ENCODE results near the gene RUSC1. TPM values are rescaled to one million over a fixed set of nuclear protein-coding genes. Genes with fewer than 3 reads are reported as not detected.

The RUSC1 gene
- polyA plus RNA-seq, 1 of the 3 experiments (the other 2 are of a cell fraction): 49.9 TPM

GRCh38 chr1:155278689-155279160 lies 42.0 kb upstream of the RUSC1 start:
- no peak overlapping the region for H3K9ac ChIP-seq
- H3K36me3 ChIP-seq (replicated peaks in 1 of 2; ENCODE audit: control insufficient read depth in 1 of 2, insufficient read depth in 2 of 2, low read length in 1 of 2): no peaks in the 10 kb centered on the region
- H3K9me3 ChIP-seq: no peaks in the 10 kb centered on the region
- 0 out of 4 replicates have a peak overlapping the region, but pooled peaks of 1 of the 2 experiments have one; percentile 9 for H3K27ac ChIP-seq (ENCODE audit: low read depth in 2 of 2, low read length in 1 of 2)
- H3K4me1 ChIP-seq (ENCODE audit: control insufficient read depth in 1 of 2, insufficient read depth in 2 of 2, low read depth in 1 of 2, low read length in 1 of 2): peaks cover 5 to 18% of the 10 kb centered on the region in 2 experiments; a peak in 2 of 4 replicates
- H4K20me1 ChIP-seq (ENCODE audit: insufficient read depth): peaks cover 4% of the 10 kb centered on the region; the same call in 1 of the 2 replicates
- WGBS (ENCODE audit: low lambda C conversion rate): 64% methylated on average over 10 of the region's 10 CpGs
- H3K79me2 ChIP-seq (ENCODE audit: insufficient read depth): no peaks in the 10 kb centered on the region
- no peaks in the 10 kb centered on the region for H3K9me2 ChIP-seq
- DNase-seq: no peak
- H3K27me3 ChIP-seq (ENCODE audit: insufficient read depth): no peaks in the 10 kb centered on the region
- TF ChIP-seq, protein P1, sequence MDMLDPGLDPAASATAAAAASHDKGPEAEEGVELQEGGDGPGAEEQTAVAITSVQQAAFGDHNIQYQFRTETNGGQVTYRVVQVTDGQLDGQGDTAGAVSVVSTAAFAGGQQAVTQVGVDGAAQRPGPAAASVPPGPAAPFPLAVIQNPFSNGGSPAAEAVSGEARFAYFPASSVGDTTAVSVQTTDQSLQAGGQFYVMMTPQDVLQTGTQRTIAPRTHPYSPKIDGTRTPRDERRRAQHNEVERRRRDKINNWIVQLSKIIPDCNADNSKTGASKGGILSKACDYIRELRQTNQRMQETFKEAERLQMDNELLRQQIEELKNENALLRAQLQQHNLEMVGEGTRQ (IDR thresholded peaks at IDR 0.05; ENCODE audit: borderline replicate concordance, low read depth, low read length): no peak
- TF ChIP-seq CHD2 (IDR thresholded peaks at IDR 0.05; ENCODE audit: low read length, partially characterized antibody): no peak
- no peak for TF ChIP-seq FOXJ3 (CRISPR knock-in tag; IDR thresholded peaks at IDR 0.05)
- no peak for TF ChIP-seq RAD21 (IDR thresholded peaks at IDR 0.05; ENCODE audit: low read length)
- no peak for TF ChIP-seq CTCF (IDR thresholded peaks at IDR 0.05)
- no peak for TF ChIP-seq YY1 (IDR thresholded peaks at IDR 0.05; ENCODE audit: low read depth)
- no peak for TF ChIP-seq FOSL2 (IDR thresholded peaks at IDR 0.05; ENCODE audit: borderline replicate concordance, low read depth)
- no peak for TF ChIP-seq USF1 (IDR thresholded peaks at IDR 0.05; ENCODE audit: borderline replicate concordance, low read depth)
- no peak for TF ChIP-seq FOXM1 (IDR thresholded peaks at IDR 0.05; ENCODE audit: low read depth)
- no peak for TF ChIP-seq TCF12 (IDR thresholded peaks at IDR 0.05)
- TF ChIP-seq PBX3 (IDR thresholded peaks at IDR 0.05): no peak
- no peak for TF ChIP-seq NFIC (IDR thresholded peaks at IDR 0.05; ENCODE audit: borderline replicate concordance)
- TF ChIP-seq SIN3A (IDR thresholded peaks at IDR 0.05; ENCODE audit: borderline replicate concordance, low read depth, low read length): no peak
- no peak for TF ChIP-seq EZH2phosphoT487 (IDR thresholded peaks at IDR 0.05; ENCODE audit: borderline replicate concordance, low read depth)
- no peak for TF ChIP-seq EP300 (IDR thresholded peaks at IDR 0.05; ENCODE audit: borderline replicate concordance in 1 of 2, low read depth in 1 of 2, low read length in 1 of 2)
- H2AFZ ChIP-seq (ENCODE audit: low read depth): no peak overlapping the region
- POLR2A ChIA-PET: no interaction called here
- H3F3A ChIP-seq (replicated peaks; ENCODE audit: insufficient read depth): peaks cover 18% of the 10 kb centered on the region
- H3K4me2 ChIP-seq: peak overlapping the region; percentile 98
- CTCF ChIA-PET: interaction anchor here (0.7 to 4.7 kb wide), 19 partner anchors 11 to 225 kb away, joined by 3 to 27 read pairs (median 4); partner anchors contain the start of genes FDPS, PKLR, RUSC1 and THBS3
- peak overlapping the region in 1 of 2 experiments; percentile 71; a peak in 3 of 4 replicates for H3K4me3 ChIP-seq (ENCODE audit: low read depth in 2 of 2, low read length in 1 of 2)

All from SK-N-SH (cell line).